Loucy (cell line): ENCODE data around the gene ERCC4.

Experiments
- H2AFZ ChIP-seq: fragments of 200-600 bp; sonication (generic); 2 replicates; pipeline ENCODE4 v1.6.0; 2016; ENCODE audit warnings: antibody characterized with exemption, mild to moderate bottlenecking, low read length, moderate library complexity
- H3F3A ChIP-seq: fragments of 200-600 bp; 2 replicates; pipeline ENCODE4 v1.6.0; 2016; ENCODE audit warnings: antibody characterized with exemption, low read depth, mild to moderate bottlenecking
- H3K27me3 ChIP-seq: fragments of 200-600 bp; sonication (generic); 2 replicates; pipeline ENCODE4 v1.6.1; 2014; ENCODE audit warnings: low read length, mild to moderate bottlenecking; ENCODE audit not compliant: insufficient read depth, poor library complexity, severe bottlenecking
- H3K36me3 ChIP-seq: fragments of 200-600 bp; sonication (generic); 2 replicates; pipeline ENCODE4 v1.6.1; 2016; ENCODE audit warnings: low read length; ENCODE audit not compliant: insufficient read depth
- H3K4me1 ChIP-seq: fragments of 200-600 bp; sonication (generic); 2 replicates; pipeline ENCODE4 v1.5.1; 2014; ENCODE audit warnings: low read length, mild to moderate bottlenecking; ENCODE audit not compliant: insufficient read depth, poor library complexity, severe bottlenecking
- H3K4me2 ChIP-seq: fragments of 200-600 bp; sonication (generic); 2 replicates; pipeline ENCODE4 v1.6.0; 2014; ENCODE audit warnings: antibody characterized with exemption, low read length, low read depth, mild to moderate bottlenecking; ENCODE audit not compliant: poor library complexity, severe bottlenecking
- H3K4me3 ChIP-seq: fragments of 200-600 bp; sonication (generic); 2 replicates; pipeline ENCODE4 v1.5.1; 2014; ENCODE audit warnings: low read length, mild to moderate bottlenecking, mixed read lengths; ENCODE audit not compliant: poor library complexity, severe bottlenecking
- H3K79me2 ChIP-seq: fragments of 200-600 bp; sonication (generic); 2 replicates; pipeline ENCODE4 v1.6.1; 2014; ENCODE audit warnings: low read length; ENCODE audit not compliant: insufficient read depth
- H3K9ac ChIP-seq: fragments of 200-600 bp; sonication (generic); 2 replicates; pipeline ENCODE4 v1.6.0; 2014; ENCODE audit warnings: mild to moderate bottlenecking, low read depth, low read length, moderate library complexity; ENCODE audit not compliant: poor library complexity, severe bottlenecking
- H3K9me2 ChIP-seq: fragments of 200-600 bp; sonication (generic); replicated peaks from 2 replicates; pipeline ENCODE4 v1.6.1; 2016; ENCODE audit warnings: low read depth, low read length, mixed read lengths
- H3K9me3 ChIP-seq: fragments of 200-600 bp; sonication (generic); 2 replicates; pipeline ENCODE4 v1.6.1; 2014; ENCODE audit warnings: mild to moderate bottlenecking, antibody characterized with exemption, low read length, low read depth; ENCODE audit not compliant: insufficient read depth
- H4K20me1 ChIP-seq: fragments of 200-600 bp; sonication (generic); 2 replicates; pipeline ENCODE4 v1.6.0; 2014; ENCODE audit warnings: antibody characterized with exemption, low read length, mild to moderate bottlenecking; ENCODE audit not compliant: insufficient read depth, poor library complexity, severe bottlenecking
- EZH2phosphoT487 ChIP-seq: fragments of 200-600 bp; IDR thresholded peaks from 2 replicates; pipeline ENCODE4 v1.6.1; 2018; ENCODE audit warnings: antibody characterized with exemption, mild to moderate bottlenecking, moderate library complexity, borderline replicate concordance
- TF ChIP-seq, protein P1 (sequence below): fragments of 200-600 bp; sonication (generic); conservative IDR thresholded peaks from 2 replicates; pipeline ENCODE4 v1.5.1; 2014; ENCODE audit warnings: mild to moderate bottlenecking, antibody characterized with exemption, low read length

ERCC4 gene

DNA sequence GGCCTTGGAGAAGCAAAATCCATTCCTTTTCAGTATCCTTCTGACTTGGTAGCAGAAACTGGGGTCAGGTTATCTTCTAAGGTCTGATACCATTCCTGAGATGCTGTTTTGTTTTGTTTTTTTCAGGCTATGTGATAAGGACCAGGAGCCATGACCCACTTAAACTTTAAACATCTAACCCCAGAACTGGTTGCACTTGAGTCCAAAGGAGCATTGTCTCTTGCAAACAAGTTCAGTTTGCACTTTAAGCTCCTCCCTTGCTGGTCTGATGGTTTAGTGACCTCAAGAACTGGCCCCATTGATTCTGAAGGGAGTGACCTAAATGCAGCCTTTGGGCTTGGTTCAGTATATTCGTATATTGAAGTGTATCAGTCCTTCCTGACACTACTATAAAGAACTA, 75.2 kb downstream of the ERCC4 start:
- Histone ChIP-seq H3K4me3 (no peak overlapping the region), H3K9ac (no peak overlapping the region), H3K4me2 (no peak overlapping the region), H3K9me3 (no peaks in the 10 kb centered on the region), H3K36me3 (no peaks in the 10 kb centered on the region), H2AFZ (no peak overlapping the region), H3K79me2 (no peaks in the 10 kb centered on the region), H3K27me3 (no peaks in the 10 kb centered on the region), H3K9me2 (no peaks in the 10 kb centered on the region), H3F3A (no peaks in the 10 kb centered on the region), H3K4me1 (no peaks in the 10 kb centered on the region), H4K20me1 (no peaks in the 10 kb centered on the region)
- TF ChIP-seq EZH2phosphoT487: no peak
- TF ChIP-seq, protein P1, sequence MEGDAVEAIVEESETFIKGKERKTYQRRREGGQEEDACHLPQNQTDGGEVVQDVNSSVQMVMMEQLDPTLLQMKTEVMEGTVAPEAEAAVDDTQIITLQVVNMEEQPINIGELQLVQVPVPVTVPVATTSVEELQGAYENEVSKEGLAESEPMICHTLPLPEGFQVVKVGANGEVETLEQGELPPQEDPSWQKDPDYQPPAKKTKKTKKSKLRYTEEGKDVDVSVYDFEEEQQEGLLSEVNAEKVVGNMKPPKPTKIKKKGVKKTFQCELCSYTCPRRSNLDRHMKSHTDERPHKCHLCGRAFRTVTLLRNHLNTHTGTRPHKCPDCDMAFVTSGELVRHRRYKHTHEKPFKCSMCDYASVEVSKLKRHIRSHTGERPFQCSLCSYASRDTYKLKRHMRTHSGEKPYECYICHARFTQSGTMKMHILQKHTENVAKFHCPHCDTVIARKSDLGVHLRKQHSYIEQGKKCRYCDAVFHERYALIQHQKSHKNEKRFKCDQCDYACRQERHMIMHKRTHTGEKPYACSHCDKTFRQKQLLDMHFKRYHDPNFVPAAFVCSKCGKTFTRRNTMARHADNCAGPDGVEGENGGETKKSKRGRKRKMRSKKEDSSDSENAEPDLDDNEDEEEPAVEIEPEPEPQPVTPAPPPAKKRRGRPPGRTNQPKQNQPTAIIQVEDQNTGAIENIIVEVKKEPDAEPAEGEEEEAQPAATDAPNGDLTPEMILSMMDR: no peak

- no peak overlapping the region for H2AFZ ChIP-seq
- no peaks in the 10 kb centered on the region for H3K79me2 ChIP-seq
- no peaks in the 10 kb centered on the region for H3K9me3 ChIP-seq
- H3K36me3 ChIP-seq: no peaks in the 10 kb centered on the region
- no peaks in the 10 kb centered on the region for H3K9me2 ChIP-seq
- H3K4me3 ChIP-seq: no peak overlapping the region
- H4K20me1 ChIP-seq: no peaks in the 10 kb centered on the region
- no peak overlapping the region for H3K4me2 ChIP-seq
- no peaks in the 10 kb centered on the region for H3K27me3 ChIP-seq
- no peak for TF ChIP-seq EZH2phosphoT487
- TF ChIP-seq, protein P1: no peak
- H3K4me1 ChIP-seq: no peaks in the 10 kb centered on the region
- no peaks in the 10 kb centered on the region for H3F3A ChIP-seq
- no peak overlapping the region for H3K9ac ChIP-seq
Measured at GRCh38 chr16:13996778-13997288, 76.9 kb downstream of the ERCC4 start.

DNA sequence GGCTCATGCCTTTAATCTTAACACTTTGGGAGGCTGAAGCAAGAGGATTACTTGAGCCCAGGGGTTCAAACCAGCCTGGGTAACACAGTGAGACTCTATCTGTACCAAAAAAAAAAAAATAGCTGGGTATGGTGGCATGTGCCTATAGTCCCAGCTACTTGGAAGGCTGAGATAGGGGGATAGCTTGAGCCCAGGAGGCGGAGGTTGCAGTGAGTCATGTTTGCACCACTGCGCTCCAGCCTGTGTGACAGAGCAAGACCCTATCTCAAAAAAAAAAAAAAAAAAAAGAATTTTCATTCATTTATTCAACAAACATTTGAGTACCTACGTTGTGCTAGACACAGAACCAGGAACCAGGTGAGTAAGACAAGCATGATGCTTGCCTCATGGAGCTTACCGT, 77.6 kb downstream of the ERCC4 start:
- Histone ChIP-seq H3K9ac (no peak overlapping the region), H3K79me2 (no peaks in the 10 kb centered on the region), H3K9me3 (no peaks in the 10 kb centered on the region), H3K4me1 (peaks cover 4% of the 10 kb centered on the region), H3K27me3 (no peaks in the 10 kb centered on the region), H4K20me1 (no peaks in the 10 kb centered on the region), H3K9me2 (no peaks in the 10 kb centered on the region), H3K4me2 (no peak overlapping the region), H3K4me3 (no peak overlapping the region), H2AFZ (peak overlapping the region; percentile 41; the same call in 1 of the 2 replicates), H3F3A (no peaks in the 10 kb centered on the region), H3K36me3 (no peaks in the 10 kb centered on the region)
- TF ChIP-seq EZH2phosphoT487: no peak
- TF ChIP-seq, protein P1: no peak
